Glutamatergic neuron (in vitro differentiated cells): ENCODE results near the gene PCNX2. TPM values are rescaled to one million over a fixed set of nuclear protein-coding genes. Genes with fewer than 3 reads are reported as not detected.

Source experiments
- DNase-seq: peaks from one replicate; pipeline ENCODE4 v3.0.0; 2022
- H3K27ac Mint-ChIP-seq: one replicate; pipeline ENCODE4 v1.8.0; 2020; ENCODE audit warnings: mild to moderate bottlenecking, mixed read lengths, inconsistent platforms; ENCODE audit not compliant: unreplicated experiment
- H3K27me3 Mint-ChIP-seq: one replicate; pipeline ENCODE4 v1.8.0; 2020; ENCODE audit warnings: mild to moderate bottlenecking, moderate library complexity, mixed read lengths, inconsistent platforms; ENCODE audit not compliant: unreplicated experiment
- H3K36me3 Mint-ChIP-seq: one replicate; pipeline ENCODE4 v1.8.0; 2020; ENCODE audit warnings: mild to moderate bottlenecking, mixed read lengths, inconsistent platforms; ENCODE audit not compliant: unreplicated experiment
- H3K4me1 Mint-ChIP-seq: one replicate; pipeline ENCODE4 v1.8.0; 2020; ENCODE audit warnings: mild to moderate bottlenecking, low read depth, mixed read lengths, inconsistent platforms; ENCODE audit not compliant: unreplicated experiment
- H3K4me3 Mint-ChIP-seq: one replicate; pipeline ENCODE4 v1.8.0; 2020; ENCODE audit warnings: mild to moderate bottlenecking, mixed read lengths, inconsistent platforms; ENCODE audit not compliant: unreplicated experiment
- H3K9me3 Mint-ChIP-seq: one replicate; pipeline ENCODE4 v1.8.0; 2020; ENCODE audit warnings: mild to moderate bottlenecking, moderate library complexity, mixed read lengths, inconsistent platforms; ENCODE audit not compliant: unreplicated experiment
- CTCF ChIP-seq: fragments of 200-600 bp; sonication (generic); IDR thresholded peaks from one replicate; pipeline ENCODE4 v1.5.0; 2021; ENCODE audit not compliant: partially characterized antibody, unreplicated experiment
- total RNA-seq: library from RNA; stranded (reverse); fragmentation: NEBNext Ultra II Directional; extraction: Animal tissue kit (Norgen Biotek cat#: 25700); gene quantifications from one replicate; pipeline ENCODE4 v1.2.1, GENCODE V29; 2021; ENCODE audit not compliant: unreplicated experiment

The PCNX2 gene
- total RNA-seq, 1 donor from 2014 or later, result 44.5 TPM

GRCh38 chr1:233032916-233033315 is 262.6 kb downstream of the PCNX2 start:
- H3K4me1 Mint-ChIP-seq, result no peaks in the 10 kb centered on the region
- H3K27me3 Mint-ChIP-seq, result no peaks in the 10 kb centered on the region
- no peak for DNase-seq
- H3K4me3 Mint-ChIP-seq, result no peak overlapping the region
- TF ChIP-seq CTCF, result no peak
- H3K36me3 Mint-ChIP-seq, result no peaks in the 10 kb centered on the region
- H3K9me3 Mint-ChIP-seq, result no peaks in the 10 kb centered on the region
- H3K27ac Mint-ChIP-seq, result no peak overlapping the region

- DNase-seq, result no peak
- no peak for TF ChIP-seq CTCF
- H3K9me3 Mint-ChIP-seq, result no peaks in the 10 kb centered on the region
- H3K4me3 Mint-ChIP-seq, result no peak overlapping the region
- no peak overlapping the region for H3K27ac Mint-ChIP-seq
- no peaks in the 10 kb centered on the region for H3K27me3 Mint-ChIP-seq
- H3K36me3 Mint-ChIP-seq, result no peaks in the 10 kb centered on the region
- H3K4me1 Mint-ChIP-seq, result peaks cover 5% of the 10 kb centered on the region
Observed at GRCh38 chr1:233031521-233031920, 264.0 kb downstream of the PCNX2 start.

- Mint-ChIP-seq H3K27me3 (peaks cover 2% of the 10 kb centered on the region), H3K9me3 (no peaks in the 10 kb centered on the region), H3K27ac (no peak overlapping the region), H3K4me3 (no peak overlapping the region), H3K36me3 (peaks cover 4% of the 10 kb centered on the region), H3K4me1 (peaks cover 5% of the 10 kb centered on the region)
- DNase-seq, result no peak
- TF ChIP-seq CTCF, result no peak
Observed at GRCh38 chr1:233027046-233027445, 268.5 kb downstream of the PCNX2 start.

GRCh38 chr1:233025567-233025966 is 270.0 kb downstream of the PCNX2 start:
- no peaks in the 10 kb centered on the region for H3K9me3 Mint-ChIP-seq
- H3K27me3 Mint-ChIP-seq, result peaks cover 2% of the 10 kb centered on the region
- no peak overlapping the region for H3K4me3 Mint-ChIP-seq
- no peak overlapping the region for H3K27ac Mint-ChIP-seq
- peaks cover 5% of the 10 kb centered on the region for H3K36me3 Mint-ChIP-seq
- DNase-seq, result no peak
- H3K4me1 Mint-ChIP-seq, result peaks cover 6% of the 10 kb centered on the region
- TF ChIP-seq CTCF, result no peak

GRCh38 chr1:233025157-233025556 is 270.4 kb downstream of the PCNX2 start:
- Mint-ChIP-seq H3K4me1 (peaks cover 10% of the 10 kb centered on the region), H3K27me3 (peaks cover 2% of the 10 kb centered on the region), H3K9me3 (no peaks in the 10 kb centered on the region), H3K4me3 (no peak overlapping the region), H3K36me3 (peaks cover 5% of the 10 kb centered on the region), H3K27ac (no peak overlapping the region)
- DNase-seq, result peak; percentile 60
- peak; percentile 44 for TF ChIP-seq CTCF
